K562 (cell line): ENCODE data around the gene C1orf167. TPM values are rescaled to one million over a fixed set of nuclear protein-coding genes. Genes with fewer than 3 reads are reported as not detected.

Source experiments
- C11orf30 ChIP-seq: fragments of 450-650 bp; IDR thresholded peaks from 2 replicates; pipeline ENCODE4 v1.6.1; 2016; ENCODE audit warnings: low read depth, mild to moderate bottlenecking
- CREM ChIP-seq: IDR thresholded peaks from 2 replicates; pipeline ENCODE4 v1.6.1; 2014; ENCODE audit warnings: antibody characterized with exemption, low read depth
- EP300 ChIP-seq: IDR thresholded peaks from 2 replicates; pipeline ENCODE4 v1.6.1; 2012; ENCODE audit warnings: low read length, improper control_type of control experiment
- ESRRA ChIP-seq: fragments of 450-650 bp; IDR thresholded peaks from 2 replicates; pipeline ENCODE4 v1.6.1; 2014; ENCODE audit warnings: low read depth, mild to moderate bottlenecking, moderate library complexity, borderline replicate concordance
- ESRRB ChIP-seq: fragments of 250-450 bp; sonication (Bioruptor Pico); IDR thresholded peaks from 2 replicates; pipeline ENCODE4 v1.5.0; 2020; ENCODE audit warnings: mild to moderate bottlenecking, moderate library complexity, borderline replicate concordance
- MEIS2 ChIP-seq: fragments of 450-650 bp; IDR thresholded peaks from 2 replicates; pipeline ENCODE4 v1.6.1; 2014; ENCODE audit warnings: mild to moderate bottlenecking; ENCODE audit not compliant: partially characterized antibody
- PHB2 ChIP-seq: fragments of 450-650 bp; IDR thresholded peaks from 2 replicates; pipeline ENCODE4 v1.6.1; 2017; ENCODE audit warnings: low read depth
- PML ChIP-seq: IDR thresholded peaks from 2 replicates; pipeline ENCODE4 v1.6.1; 2012; ENCODE audit warnings: low read length, inconsistent platforms
- POLR2G ChIP-seq: fragments of 200-400 bp; formaldehyde crosslinking; IDR thresholded peaks from 2 replicates; pipeline ENCODE4 v1.6.1; 2017; ENCODE audit warnings: low read depth, mild to moderate bottlenecking, antibody characterized with exemption, low read length, moderate library complexity
- SMARCA4 ChIP-seq: fragments of 450-650 bp; IDR thresholded peaks from 2 replicates; pipeline ENCODE4 v1.6.1; 2016
- SRSF3 ChIP-seq: fragments of 200-400 bp; formaldehyde crosslinking; IDR thresholded peaks from 2 replicates; pipeline ENCODE4 v1.6.1; 2016; ENCODE audit warnings: mild to moderate bottlenecking, low read length, moderate library complexity; ENCODE audit not compliant: insufficient read depth
- TCF3 ChIP-seq: sonication (generic); formaldehyde crosslinking; IDR thresholded peaks from 2 replicates; pipeline ENCODE4 v1.4.0; 2020; ENCODE audit warnings: mild to moderate bottlenecking, missing genetic modification reagents
- polyA plus RNA-seq, 8 experiments: library from polyadenylated mRNA; depleted of rRNA in 4 of 8; stranded (reverse) in 5 of 8; unstranded in 3 of 8; fragments of >200 nt; fragmentation: Nextera tagmentation in 2 of 8; fragmentation: Illumina TruSeq in 1 of 8; extraction: Ambion mirVana in 2 of 8; extraction: Trizol in 1 of 8; gene quantifications; 2 replicates each; pipeline versions ENCODE4 v1.2.1 to v1.2.3, GENCODE V29; 2011 to 2014; ENCODE audit warnings: inconsistent platforms in 1 of 8, missing spikeins in 1 of 8
- total RNA-seq, 7 experiments: library from RNA; depleted of rRNA in 6 of 7; stranded (reverse); fragments of >200 nt in 6 of 7; fragmentation: Illumina TruSeq in 2 of 7; extraction: Trizol in 2 of 7; gene quantifications; 2 replicates each; pipeline versions ENCODE4 v1.2.1 to v1.2.3, GENCODE V29; 2011 to 2021; ENCODE audit warnings: low replicate concordance in 1 of 7
- TF ChIP-seq, protein P1 (sequence below): fragments of 200-800 bp; sonication (Bioruptor generic); IDR thresholded peaks from 2 replicates; pipeline ENCODE4 v1.6.1; 2017; ENCODE audit warnings: missing genetic modification characterization, missing compliant biosample characterization
- TF ChIP-seq, protein P2 (sequence below): conservative IDR thresholded peaks from 2 replicates; pipeline ENCODE4 v1.6.1; 2011; ENCODE audit warnings: low read depth, mild to moderate bottlenecking, low read length; ENCODE audit not compliant: control insufficient read depth
- TF ChIP-seq, protein P3 (sequence below): fragments of 250-450 bp; sonication (Bioruptor Pico); IDR thresholded peaks from 2 replicates; pipeline ENCODE4 v1.5.0; 2021
- TF ChIP-seq, protein P4 (sequence below): sonication (generic); formaldehyde crosslinking; IDR thresholded peaks from 2 replicates; pipeline ENCODE4 v1.8.0; 2023; ENCODE audit warnings: missing genetic modification reagents, mild to moderate bottlenecking, borderline replicate concordance
- TF ChIP-seq, protein P5 (sequence below), 2 experiments: fragments of 450-650 bp; conservative IDR thresholded peaks; 2 replicates each; pipeline ENCODE4 v1.6.1; 2017; ENCODE audit warnings: mild to moderate bottlenecking in 2 of 2, moderate library complexity in 2 of 2

C1orf167 gene
- total and polyA plus RNA-seq, 9 of the 15 experiments (the other 6 are each of a cell fraction or from before 2014, with no cell fraction given) = 0.22 to 0.86 (median 0.31) TPM; not detected in 2

DNA sequence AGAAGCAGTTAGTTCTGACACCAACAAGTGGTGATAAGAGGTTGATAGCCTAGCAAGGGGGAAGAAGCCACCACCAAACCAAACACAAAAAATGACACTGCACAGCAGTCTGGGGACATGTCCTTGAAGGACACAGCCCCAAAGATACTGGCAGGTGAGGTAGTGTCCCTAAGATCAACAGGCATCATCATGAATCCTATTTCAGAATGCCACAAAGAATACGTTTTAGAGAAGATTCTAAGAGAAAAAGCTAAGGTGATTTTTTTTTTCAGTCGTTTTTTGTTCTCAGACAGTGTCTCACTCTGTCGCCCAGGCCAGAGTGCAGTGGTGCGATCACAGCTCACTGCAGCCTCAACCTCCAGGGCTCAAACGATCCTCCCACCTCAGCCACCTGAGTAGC is 24.2 kb downstream of the C1orf167 start (continued):
- TF ChIP-seq, protein P1, sequence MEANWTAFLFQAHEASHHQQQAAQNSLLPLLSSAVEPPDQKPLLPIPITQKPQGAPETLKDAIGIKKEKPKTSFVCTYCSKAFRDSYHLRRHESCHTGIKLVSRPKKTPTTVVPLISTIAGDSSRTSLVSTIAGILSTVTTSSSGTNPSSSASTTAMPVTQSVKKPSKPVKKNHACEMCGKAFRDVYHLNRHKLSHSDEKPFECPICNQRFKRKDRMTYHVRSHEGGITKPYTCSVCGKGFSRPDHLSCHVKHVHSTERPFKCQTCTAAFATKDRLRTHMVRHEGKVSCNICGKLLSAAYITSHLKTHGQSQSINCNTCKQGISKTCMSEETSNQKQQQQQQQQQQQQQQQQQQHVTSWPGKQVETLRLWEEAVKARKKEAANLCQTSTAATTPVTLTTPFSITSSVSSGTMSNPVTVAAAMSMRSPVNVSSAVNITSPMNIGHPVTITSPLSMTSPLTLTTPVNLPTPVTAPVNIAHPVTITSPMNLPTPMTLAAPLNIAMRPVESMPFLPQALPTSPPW = 0 out of 2 replicates have a peak, but pooled peaks have one; percentile 20
- TF ChIP-seq, protein P2, sequence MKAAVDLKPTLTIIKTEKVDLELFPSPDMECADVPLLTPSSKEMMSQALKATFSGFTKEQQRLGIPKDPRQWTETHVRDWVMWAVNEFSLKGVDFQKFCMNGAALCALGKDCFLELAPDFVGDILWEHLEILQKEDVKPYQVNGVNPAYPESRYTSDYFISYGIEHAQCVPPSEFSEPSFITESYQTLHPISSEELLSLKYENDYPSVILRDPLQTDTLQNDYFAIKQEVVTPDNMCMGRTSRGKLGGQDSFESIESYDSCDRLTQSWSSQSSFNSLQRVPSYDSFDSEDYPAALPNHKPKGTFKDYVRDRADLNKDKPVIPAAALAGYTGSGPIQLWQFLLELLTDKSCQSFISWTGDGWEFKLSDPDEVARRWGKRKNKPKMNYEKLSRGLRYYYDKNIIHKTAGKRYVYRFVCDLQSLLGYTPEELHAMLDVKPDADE = no peak
- TF ChIP-seq CREM = peak; percentile 19; the same call in 1 of the 2 replicates
- TF ChIP-seq SRSF3 = no peak
- peak; percentile 13 for TF ChIP-seq MEIS2
- TF ChIP-seq, protein P3, sequence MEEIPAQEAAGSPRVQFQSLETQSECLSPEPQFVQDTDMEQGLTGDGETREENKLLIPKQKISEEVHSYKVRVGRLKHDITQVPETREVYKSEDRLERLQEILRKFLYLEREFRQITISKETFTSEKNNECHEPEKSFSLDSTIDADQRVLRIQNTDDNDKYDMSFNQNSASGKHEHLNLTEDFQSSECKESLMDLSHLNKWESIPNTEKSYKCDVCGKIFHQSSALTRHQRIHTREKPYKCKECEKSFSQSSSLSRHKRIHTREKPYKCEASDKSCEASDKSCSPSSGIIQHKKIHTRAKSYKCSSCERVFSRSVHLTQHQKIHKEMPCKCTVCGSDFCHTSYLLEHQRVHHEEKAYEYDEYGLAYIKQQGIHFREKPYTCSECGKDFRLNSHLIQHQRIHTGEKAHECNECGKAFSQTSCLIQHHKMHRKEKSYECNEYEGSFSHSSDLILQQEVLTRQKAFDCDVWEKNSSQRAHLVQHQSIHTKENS (CRISPR knock-in tag) = no peak; the same call in 1 of the 2 replicates
- 0 out of 2 replicates have a peak, but pooled peaks have one; percentile 9 for TF ChIP-seq ESRRB
- peak; percentile 18; the same call in 1 of the 2 replicates for TF ChIP-seq EP300
- no peak for TF ChIP-seq PML
- TF ChIP-seq ESRRA = peak; percentile 64
- peak; percentile 36; the same call in 1 of the 2 replicates for TF ChIP-seq SMARCA4
- no peak for TF ChIP-seq C11orf30
- TF ChIP-seq, protein P4, sequence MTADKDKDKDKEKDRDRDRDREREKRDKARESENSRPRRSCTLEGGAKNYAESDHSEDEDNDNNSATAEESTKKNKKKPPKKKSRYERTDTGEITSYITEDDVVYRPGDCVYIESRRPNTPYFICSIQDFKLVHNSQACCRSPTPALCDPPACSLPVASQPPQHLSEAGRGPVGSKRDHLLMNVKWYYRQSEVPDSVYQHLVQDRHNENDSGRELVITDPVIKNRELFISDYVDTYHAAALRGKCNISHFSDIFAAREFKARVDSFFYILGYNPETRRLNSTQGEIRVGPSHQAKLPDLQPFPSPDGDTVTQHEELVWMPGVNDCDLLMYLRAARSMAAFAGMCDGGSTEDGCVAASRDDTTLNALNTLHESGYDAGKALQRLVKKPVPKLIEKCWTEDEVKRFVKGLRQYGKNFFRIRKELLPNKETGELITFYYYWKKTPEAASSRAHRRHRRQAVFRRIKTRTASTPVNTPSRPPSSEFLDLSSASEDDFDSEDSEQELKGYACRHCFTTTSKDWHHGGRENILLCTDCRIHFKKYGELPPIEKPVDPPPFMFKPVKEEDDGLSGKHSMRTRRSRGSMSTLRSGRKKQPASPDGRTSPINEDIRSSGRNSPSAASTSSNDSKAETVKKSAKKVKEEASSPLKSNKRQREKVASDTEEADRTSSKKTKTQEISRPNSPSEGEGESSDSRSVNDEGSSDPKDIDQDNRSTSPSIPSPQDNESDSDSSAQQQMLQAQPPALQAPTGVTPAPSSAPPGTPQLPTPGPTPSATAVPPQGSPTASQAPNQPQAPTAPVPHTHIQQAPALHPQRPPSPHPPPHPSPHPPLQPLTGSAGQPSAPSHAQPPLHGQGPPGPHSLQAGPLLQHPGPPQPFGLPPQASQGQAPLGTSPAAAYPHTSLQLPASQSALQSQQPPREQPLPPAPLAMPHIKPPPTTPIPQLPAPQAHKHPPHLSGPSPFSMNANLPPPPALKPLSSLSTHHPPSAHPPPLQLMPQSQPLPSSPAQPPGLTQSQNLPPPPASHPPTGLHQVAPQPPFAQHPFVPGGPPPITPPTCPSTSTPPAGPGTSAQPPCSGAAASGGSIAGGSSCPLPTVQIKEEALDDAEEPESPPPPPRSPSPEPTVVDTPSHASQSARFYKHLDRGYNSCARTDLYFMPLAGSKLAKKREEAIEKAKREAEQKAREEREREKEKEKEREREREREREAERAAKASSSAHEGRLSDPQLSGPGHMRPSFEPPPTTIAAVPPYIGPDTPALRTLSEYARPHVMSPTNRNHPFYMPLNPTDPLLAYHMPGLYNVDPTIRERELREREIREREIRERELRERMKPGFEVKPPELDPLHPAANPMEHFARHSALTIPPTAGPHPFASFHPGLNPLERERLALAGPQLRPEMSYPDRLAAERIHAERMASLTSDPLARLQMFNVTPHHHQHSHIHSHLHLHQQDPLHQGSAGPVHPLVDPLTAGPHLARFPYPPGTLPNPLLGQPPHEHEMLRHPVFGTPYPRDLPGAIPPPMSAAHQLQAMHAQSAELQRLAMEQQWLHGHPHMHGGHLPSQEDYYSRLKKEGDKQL = no peak
- no peak for TF ChIP-seq PHB2
- TF ChIP-seq TCF3 (CRISPR knock-in tag) = 0 out of 2 replicates have a peak, but pooled peaks have one; percentile 15
- TF ChIP-seq POLR2G = peak; percentile 20; the same call in 1 of the 2 replicates
- TF ChIP-seq, protein P5, sequence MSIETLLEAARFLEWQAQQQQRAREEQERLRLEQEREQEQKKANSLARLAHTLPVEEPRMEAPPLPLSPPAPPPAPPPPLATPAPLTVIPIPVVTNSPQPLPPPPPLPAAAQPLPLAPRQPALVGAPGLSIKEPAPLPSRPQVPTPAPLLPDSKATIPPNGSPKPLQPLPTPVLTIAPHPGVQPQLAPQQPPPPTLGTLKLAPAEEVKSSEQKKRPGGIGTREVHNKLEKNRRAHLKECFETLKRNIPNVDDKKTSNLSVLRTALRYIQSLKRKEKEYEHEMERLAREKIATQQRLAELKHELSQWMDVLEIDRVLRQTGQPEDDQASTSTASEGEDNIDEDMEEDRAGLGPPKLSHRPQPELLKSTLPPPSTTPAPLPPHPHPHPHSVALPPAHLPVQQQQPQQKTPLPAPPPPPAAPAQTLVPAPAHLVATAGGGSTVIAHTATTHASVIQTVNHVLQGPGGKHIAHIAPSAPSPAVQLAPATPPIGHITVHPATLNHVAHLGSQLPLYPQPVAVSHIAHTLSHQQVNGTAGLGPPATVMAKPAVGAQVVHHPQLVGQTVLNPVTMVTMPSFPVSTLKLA (conservative IDR thresholded peaks at IDR 0.05) = 0 out of 4 replicates have a peak, but pooled peaks of 1 of the 2 experiments have one; percentile 16
